VCaP (cell line): ENCODE measurements around the gene LASP1NB.

ENCODE experiments used
- H3K27ac ChIP-seq: fragments of 450-650 bp; 2 replicates; pipeline ENCODE4 v1.5.1; 2017
- TF ChIP-seq, protein P1 (sequence below): fragments of 450-650 bp; conservative IDR thresholded peaks from 2 replicates; pipeline ENCODE4 v1.5.1; 2017; ENCODE audit warnings: mild to moderate bottlenecking, moderate library complexity

LASP1NB gene

DNA sequence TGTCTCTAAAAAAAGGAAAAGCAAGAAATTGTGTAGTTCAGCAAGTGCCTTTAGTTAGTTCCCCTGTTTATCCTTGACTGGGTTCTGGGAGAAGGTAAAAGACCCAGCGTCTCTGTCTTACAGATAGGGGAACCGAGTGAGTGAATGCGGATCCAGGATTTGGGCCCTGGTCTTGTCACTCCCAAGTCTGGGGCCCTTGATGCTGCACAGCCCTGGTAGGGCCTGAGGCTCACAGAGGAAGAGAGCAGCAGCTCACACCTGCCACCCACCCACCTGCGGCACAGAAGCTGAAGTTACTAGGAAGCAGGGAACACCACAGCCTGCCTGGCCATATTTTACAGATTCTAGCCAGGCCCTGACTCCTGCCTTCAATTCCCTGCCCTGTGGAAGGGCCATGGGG lies 33.3 kb upstream of the LASP1NB start:
- H3K27ac ChIP-seq, result no peak overlapping the region
- TF ChIP-seq, protein P1, sequence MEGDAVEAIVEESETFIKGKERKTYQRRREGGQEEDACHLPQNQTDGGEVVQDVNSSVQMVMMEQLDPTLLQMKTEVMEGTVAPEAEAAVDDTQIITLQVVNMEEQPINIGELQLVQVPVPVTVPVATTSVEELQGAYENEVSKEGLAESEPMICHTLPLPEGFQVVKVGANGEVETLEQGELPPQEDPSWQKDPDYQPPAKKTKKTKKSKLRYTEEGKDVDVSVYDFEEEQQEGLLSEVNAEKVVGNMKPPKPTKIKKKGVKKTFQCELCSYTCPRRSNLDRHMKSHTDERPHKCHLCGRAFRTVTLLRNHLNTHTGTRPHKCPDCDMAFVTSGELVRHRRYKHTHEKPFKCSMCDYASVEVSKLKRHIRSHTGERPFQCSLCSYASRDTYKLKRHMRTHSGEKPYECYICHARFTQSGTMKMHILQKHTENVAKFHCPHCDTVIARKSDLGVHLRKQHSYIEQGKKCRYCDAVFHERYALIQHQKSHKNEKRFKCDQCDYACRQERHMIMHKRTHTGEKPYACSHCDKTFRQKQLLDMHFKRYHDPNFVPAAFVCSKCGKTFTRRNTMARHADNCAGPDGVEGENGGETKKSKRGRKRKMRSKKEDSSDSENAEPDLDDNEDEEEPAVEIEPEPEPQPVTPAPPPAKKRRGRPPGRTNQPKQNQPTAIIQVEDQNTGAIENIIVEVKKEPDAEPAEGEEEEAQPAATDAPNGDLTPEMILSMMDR, result no peak

DNA sequence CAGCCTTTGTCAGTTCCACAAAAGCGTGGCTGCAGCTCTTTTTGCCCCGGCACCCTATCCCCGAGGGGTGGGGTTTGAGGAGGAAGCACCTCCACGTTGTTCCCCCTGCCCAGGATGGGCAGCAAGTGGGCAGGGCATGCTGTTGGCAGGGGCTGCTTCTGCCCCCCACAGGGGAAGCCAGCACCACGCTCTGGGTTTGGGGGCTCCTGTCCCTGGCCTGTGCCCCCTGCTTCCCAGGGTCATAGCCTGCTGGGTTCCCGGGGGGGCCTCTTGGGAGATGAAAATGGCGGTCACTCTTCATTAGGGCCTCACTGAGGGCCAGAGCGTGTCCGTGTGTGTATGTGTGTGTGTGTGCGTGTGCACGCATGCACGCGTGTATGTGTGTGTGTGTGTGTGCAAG lies 32.8 kb upstream of the LASP1NB start:
- no peak overlapping the region for H3K27ac ChIP-seq

DNA sequence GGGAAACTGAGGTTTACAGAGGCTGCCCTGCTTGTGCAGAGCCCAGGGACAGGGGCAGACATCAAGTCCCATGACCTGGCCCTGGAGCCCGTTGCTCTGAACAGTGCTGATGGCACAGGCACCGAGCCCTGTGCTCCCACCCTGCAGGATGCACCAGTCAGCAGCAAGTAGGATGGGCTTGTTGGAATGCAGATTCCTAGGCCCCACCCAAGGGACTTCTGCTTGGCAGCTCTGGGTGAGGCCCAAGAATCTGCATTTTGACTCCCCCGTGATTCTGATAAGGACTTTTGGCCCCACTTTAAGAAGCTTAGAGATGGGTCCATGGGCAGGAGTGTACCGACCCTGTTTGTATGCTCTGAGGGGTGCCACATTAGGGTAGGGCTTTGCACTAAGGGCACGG lies 32.3 kb upstream of the LASP1NB start:
- TF ChIP-seq, protein P1, result no peak
- no peak overlapping the region for H3K27ac ChIP-seq

More for the DNA sequence above, 32.8 kb upstream of the LASP1NB start:
- TF ChIP-seq, protein P1, result no peak

DNA sequence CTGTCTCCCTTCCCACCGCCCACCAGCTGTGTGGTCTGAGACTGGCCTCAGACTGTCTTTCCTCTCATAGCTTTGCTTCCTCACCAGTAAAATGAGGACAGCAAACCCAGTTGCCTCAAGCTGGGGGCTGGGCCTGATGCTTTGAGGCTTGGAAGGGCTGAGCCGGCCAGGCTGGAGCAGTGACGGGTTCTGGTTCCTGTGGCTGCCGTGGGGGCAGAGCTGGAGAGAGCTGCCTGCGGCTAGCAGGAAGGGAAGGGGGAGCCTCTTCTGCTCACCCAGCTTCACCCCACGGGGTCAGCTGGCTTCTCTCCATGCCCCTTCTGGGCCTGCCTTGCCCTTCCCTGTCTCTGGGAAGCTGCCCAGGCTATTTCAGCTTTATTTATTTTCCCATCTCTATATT lies 31.8 kb upstream of the LASP1NB start:
- no peak overlapping the region for H3K27ac ChIP-seq
- TF ChIP-seq, protein P1, result no peak

DNA sequence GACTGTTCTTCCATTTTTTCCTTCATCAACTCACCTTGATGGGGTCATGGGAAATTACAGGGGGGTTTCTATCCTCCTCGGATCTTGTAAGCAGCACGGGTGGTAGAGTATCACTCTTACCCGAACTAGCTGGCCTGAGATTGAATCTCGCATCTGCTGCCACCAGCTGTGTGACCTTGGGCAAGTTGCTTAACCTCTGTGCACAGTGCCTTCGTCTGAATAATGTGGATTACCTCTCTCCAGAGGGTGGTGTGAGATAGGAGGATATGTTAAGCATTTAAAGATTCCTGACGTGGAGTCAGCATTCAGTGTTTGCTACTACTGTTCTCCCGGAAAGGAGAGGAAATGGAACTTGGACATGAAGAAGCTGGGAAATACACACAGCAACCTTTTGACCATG lies 31.1 kb upstream of the LASP1NB start:
- H3K27ac ChIP-seq, result no peak overlapping the region
- TF ChIP-seq, protein P1, result no peak

DNA sequence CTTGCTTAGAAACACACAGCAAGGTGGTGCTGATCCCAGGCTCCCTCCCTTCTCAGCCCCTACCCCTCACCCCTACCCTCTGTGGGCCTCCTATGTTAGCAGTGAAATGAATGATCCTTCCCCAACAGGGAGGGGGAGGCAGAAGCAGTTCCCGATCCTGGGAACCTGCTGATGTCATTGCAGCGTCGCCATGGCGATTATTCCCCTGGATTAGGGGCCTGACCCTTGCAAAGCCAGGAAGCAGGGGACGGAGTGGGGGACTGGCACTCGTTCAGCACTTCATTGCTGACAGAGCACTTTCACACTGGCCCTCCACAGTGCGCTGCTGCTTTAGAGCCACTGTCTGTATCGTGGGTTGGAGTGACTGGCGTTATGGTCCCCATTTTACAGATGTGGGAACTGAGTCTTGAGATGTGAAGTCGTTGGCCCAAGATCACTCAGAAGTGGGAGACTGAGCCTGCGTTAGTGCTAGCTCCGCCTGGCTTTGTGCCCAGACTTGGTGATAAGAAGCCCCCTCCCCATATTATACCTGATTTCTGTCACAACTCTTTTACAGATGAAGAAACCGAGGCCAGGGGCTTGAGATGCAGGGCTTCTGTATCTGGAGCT lies 29.0 kb upstream of the LASP1NB start:
- TF ChIP-seq, protein P1, result no peak
- no peak overlapping the region for H3K27ac ChIP-seq

DNA sequence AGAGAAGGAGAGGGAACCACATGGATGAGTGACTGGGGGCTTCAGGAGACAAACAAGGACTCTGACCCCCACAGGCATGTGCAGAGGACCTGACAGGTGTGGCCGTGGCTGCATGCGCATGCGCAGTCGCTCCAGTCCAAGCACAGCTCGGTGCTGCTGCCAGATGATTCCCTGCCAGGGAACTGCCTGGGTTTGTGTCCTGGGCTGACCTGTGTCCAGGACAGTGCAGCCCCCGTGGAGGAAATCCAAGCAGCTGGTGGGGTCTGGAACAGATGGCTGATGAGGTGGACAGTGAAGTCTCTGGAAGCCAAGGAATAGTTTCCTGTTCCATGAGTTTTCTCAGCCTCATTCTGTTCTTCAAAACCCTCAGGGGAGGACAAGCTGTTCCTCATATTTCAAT lies 28.2 kb upstream of the LASP1NB start:
- H3K27ac ChIP-seq, result no peak overlapping the region

More for the DNA sequence above, 28.2 kb upstream of the LASP1NB start:
- TF ChIP-seq, protein P1, result no peak
